ENCODE data around the gene RNF217. TPM values are rescaled to one million over a fixed set of nuclear protein-coding genes. Genes with fewer than 3 reads are reported as not detected.

The RNF217 gene
- total RNA-seq, 2 donors from 2014 or later = 24.0 to 28.1 TPM

DNA sequence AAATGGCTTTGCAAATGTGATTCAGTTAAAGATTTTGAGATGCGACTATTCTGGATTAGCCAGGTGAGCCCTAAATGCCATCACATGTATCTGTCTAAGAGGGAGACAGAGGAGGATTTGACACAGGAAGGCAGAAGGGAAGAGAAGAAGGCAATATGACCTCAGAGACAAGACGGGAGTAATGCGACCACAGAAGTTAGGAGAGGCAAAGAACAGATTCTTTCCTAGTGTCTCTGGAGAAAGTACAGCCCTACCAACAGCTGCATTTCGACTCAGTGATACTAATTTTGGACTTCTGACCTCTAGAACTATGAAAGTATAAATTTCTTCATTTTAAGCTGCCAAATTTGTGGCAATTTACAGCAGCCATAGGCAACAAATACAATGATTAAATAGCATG lies 167.1 kb downstream of the RNF217 start:
- TF ChIP-seq, protein P1, sequence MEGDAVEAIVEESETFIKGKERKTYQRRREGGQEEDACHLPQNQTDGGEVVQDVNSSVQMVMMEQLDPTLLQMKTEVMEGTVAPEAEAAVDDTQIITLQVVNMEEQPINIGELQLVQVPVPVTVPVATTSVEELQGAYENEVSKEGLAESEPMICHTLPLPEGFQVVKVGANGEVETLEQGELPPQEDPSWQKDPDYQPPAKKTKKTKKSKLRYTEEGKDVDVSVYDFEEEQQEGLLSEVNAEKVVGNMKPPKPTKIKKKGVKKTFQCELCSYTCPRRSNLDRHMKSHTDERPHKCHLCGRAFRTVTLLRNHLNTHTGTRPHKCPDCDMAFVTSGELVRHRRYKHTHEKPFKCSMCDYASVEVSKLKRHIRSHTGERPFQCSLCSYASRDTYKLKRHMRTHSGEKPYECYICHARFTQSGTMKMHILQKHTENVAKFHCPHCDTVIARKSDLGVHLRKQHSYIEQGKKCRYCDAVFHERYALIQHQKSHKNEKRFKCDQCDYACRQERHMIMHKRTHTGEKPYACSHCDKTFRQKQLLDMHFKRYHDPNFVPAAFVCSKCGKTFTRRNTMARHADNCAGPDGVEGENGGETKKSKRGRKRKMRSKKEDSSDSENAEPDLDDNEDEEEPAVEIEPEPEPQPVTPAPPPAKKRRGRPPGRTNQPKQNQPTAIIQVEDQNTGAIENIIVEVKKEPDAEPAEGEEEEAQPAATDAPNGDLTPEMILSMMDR (conservative IDR thresholded peaks at IDR 0.05) = no peak
- Mint-ChIP-seq H3K27me3 (ENCODE audit: insufficient read depth) (no peaks in the 10 kb centered on the region), H3K27ac (no peak overlapping the region), H3K36me3 (ENCODE audit: low read depth) (peaks cover 4% of the 10 kb centered on the region), H3K4me1 (peaks cover 1% of the 10 kb centered on the region), H3K4me3 (no peak overlapping the region), H3K9me3 (peaks cover 27% of the 10 kb centered on the region)
- H3K36me3 ChIP-seq (ENCODE audit: control insufficient read depth, insufficient read depth, low read length) = no peaks in the 10 kb centered on the region
- 92 to 96% methylated on average over 4 of the region's 4 CpGs for WGBS, 2 experiments (ENCODE audit: insufficient coverage in 1 of 2, insufficient read length in 1 of 2)
- no peak overlapping the region for H3K9ac ChIP-seq (ENCODE audit: extremely low read depth, low read length, poor library complexity, severe bottlenecking)
- peaks cover 11% of the 10 kb centered on the region for H3K9me3 ChIP-seq (ENCODE audit: control insufficient read depth, low read length)
- H3K4me1 ChIP-seq (ENCODE audit: control insufficient read depth, insufficient read depth, low read length) = no peaks in the 10 kb centered on the region
- H3K27me3 ChIP-seq (ENCODE audit: control insufficient read depth, insufficient read depth, low read length, poor library complexity, severe bottlenecking) = no peaks in the 10 kb centered on the region
- DNase-seq = no peak
- no peak overlapping the region for H3K4me3 ChIP-seq (ENCODE audit: low read length)
- no peak overlapping the region for H3K27ac ChIP-seq (ENCODE audit: low read depth, low read length)

DNA sequence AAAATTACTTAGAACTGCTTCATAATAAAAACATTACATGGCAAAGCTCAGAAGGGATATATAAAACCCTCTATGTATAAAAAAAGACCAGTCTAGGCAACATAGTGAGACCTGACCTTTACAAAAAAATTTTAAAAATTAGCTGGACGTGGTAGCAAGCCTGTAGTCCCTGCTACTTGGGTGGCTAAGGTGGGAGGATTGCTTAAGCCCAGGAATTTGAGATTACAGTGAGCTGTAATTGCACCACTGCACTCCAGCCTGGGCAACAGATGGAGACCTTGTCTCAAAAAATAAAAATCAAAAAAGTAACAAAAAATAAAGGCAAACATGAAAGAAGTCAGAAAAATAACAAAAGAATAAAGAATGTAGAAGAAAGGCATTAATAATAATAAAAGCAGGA lies 169.8 kb downstream of the RNF217 start:
- Histone ChIP-seq H3K9me3 (ENCODE audit: control insufficient read depth, low read length) (peaks cover 5% of the 10 kb centered on the region), H3K36me3 (ENCODE audit: control insufficient read depth, insufficient read depth, low read length) (no peaks in the 10 kb centered on the region), H3K27me3 (ENCODE audit: control insufficient read depth, insufficient read depth, low read length, poor library complexity, severe bottlenecking) (no peaks in the 10 kb centered on the region), H3K4me1 (ENCODE audit: control insufficient read depth, insufficient read depth, low read length) (no peaks in the 10 kb centered on the region), H3K27ac (ENCODE audit: low read depth, low read length) (no peak overlapping the region), H3K4me3 (ENCODE audit: low read length) (no peak overlapping the region), H3K9ac (ENCODE audit: extremely low read depth, low read length, poor library complexity, severe bottlenecking) (no peak overlapping the region)
- Mint-ChIP-seq H3K27ac (no peak overlapping the region), H3K4me3 (no peak overlapping the region), H3K36me3 (ENCODE audit: low read depth) (no peaks in the 10 kb centered on the region), H3K4me1 (peaks cover 1% of the 10 kb centered on the region), H3K27me3 (ENCODE audit: insufficient read depth) (no peaks in the 10 kb centered on the region), H3K9me3 (peaks cover 6% of the 10 kb centered on the region)
- no peak for DNase-seq
- TF ChIP-seq, protein P1 (conservative IDR thresholded peaks at IDR 0.05) = no peak
- WGBS, 2 experiments (ENCODE audit: insufficient coverage in 1 of 2, insufficient read length in 1 of 2) = 76% methylated on average over 1 of the region's 1 CpG; no CpG with 5 or more reads in 1 of the 2 experiments

GRCh38 chr6:125136378-125136777 lies 174.1 kb downstream of the RNF217 start:
- H3K4me1 ChIP-seq (ENCODE audit: control insufficient read depth, insufficient read depth, low read length) = no peaks in the 10 kb centered on the region
- Mint-ChIP-seq H3K36me3 (ENCODE audit: low read depth) (no peaks in the 10 kb centered on the region), H3K4me3 (no peak overlapping the region), H3K4me1 (no peaks in the 10 kb centered on the region), H3K27me3 (ENCODE audit: insufficient read depth) (no peaks in the 10 kb centered on the region), H3K9me3 (no peaks in the 10 kb centered on the region), H3K27ac (no peak overlapping the region)
- H3K27me3 ChIP-seq (ENCODE audit: control insufficient read depth, insufficient read depth, low read length, poor library complexity, severe bottlenecking) = no peaks in the 10 kb centered on the region
- no peak overlapping the region for H3K27ac ChIP-seq (ENCODE audit: low read depth, low read length)
- no peak overlapping the region for H3K9ac ChIP-seq (ENCODE audit: extremely low read depth, low read length, poor library complexity, severe bottlenecking)
- no peak for DNase-seq
- 93% methylated on average over 3 of the region's 3 CpGs; no CpG with 5 or more reads in 1 of the 2 experiments for WGBS, 2 experiments (ENCODE audit: insufficient coverage in 1 of 2, insufficient read length in 1 of 2)
- TF ChIP-seq, protein P1 (conservative IDR thresholded peaks at IDR 0.05) = no peak
- H3K4me3 ChIP-seq (ENCODE audit: low read length) = no peak overlapping the region
- H3K9me3 ChIP-seq (ENCODE audit: control insufficient read depth, low read length) = no peaks in the 10 kb centered on the region
- H3K36me3 ChIP-seq (ENCODE audit: control insufficient read depth, insufficient read depth, low read length) = no peaks in the 10 kb centered on the region
